ENCODE results near the gene COPS8.

Gene COPS8

GRCh38 chr2:237051861-237052260 lies 33.8 kb upstream of the COPS8 start:
- Histone ChIP-seq H2BK15ac (ENCODE audit: low read length) (no peak overlapping the region), H2BK120ac (ENCODE audit: low read depth, low read length) (no peak overlapping the region), H3K4me1 (ENCODE audit: control insufficient read depth in 2 of 2, insufficient read depth in 1 of 2, low read depth in 1 of 2, low read length in 2 of 2) (peaks cover 0 to 3% of the 10 kb centered on the region in 2 donors), H3K9ac (ENCODE audit: low read depth, low read length, poor library complexity) (no peak overlapping the region), H3K4ac (ENCODE audit: low read length) (no peak overlapping the region), H2BK12ac (ENCODE audit: low read length) (no peak overlapping the region), H2AFZ (ENCODE audit: low read length) (no peak overlapping the region), H3K14ac (ENCODE audit: low read length) (no peak overlapping the region), H3K4me3 (ENCODE audit: low read length in 2 of 2) (no peak overlapping the region), H3K9me3 (replicated peaks in 1 of 2; ENCODE audit: control insufficient read depth in 2 of 2, insufficient read depth in 1 of 2, low read depth in 1 of 2, low read length in 2 of 2) (peaks cover 2 to 23% of the 10 kb centered on the region in 2 donors), H2BK5ac (ENCODE audit: low read length) (no peak overlapping the region), H2AK5ac (ENCODE audit: low read depth, low read length) (no peak overlapping the region), H3K27ac (replicated peaks; ENCODE audit: low read length) (no peak overlapping the region), H4K91ac (ENCODE audit: low read depth, low read length, poor library complexity) (no peak overlapping the region), H3K18ac (ENCODE audit: low read length) (no peak overlapping the region), H3K4me2 (ENCODE audit: insufficient read depth, low read length, poor library complexity, severe bottlenecking) (no peak overlapping the region), H4K8ac (ENCODE audit: low read depth, low read length) (no peak overlapping the region), H3K79me1 (ENCODE audit: low read depth, low read length) (no peaks in the 10 kb centered on the region), H3K36me3 (replicated peaks in 1 of 2; ENCODE audit: control insufficient read depth in 2 of 2, insufficient read depth in 2 of 2, low read length in 2 of 2) (no peaks in the 10 kb centered on the region), H3K27me3 (ENCODE audit: control insufficient read depth in 3 of 3, insufficient read depth in 3 of 3, low read depth in 1 of 3, low read length in 3 of 3) (no peaks in the 10 kb centered on the region), H3K23ac (ENCODE audit: low read depth, low read length, poor library complexity) (no peak overlapping the region)
- DNase-seq (ENCODE audit: low spot score), result no peak
- WGBS, 2 donors (ENCODE audit: extremely low coverage in 2 of 2, insufficient read length in 2 of 2, insufficient replicate concordance in 1 of 2), result no CpG with 5 or more reads among the region's 8 CpGs

- Histone ChIP-seq H3K4me3 (ENCODE audit: low read length in 2 of 2) (no peak overlapping the region), H3K9me3 (replicated peaks in 1 of 2; ENCODE audit: control insufficient read depth in 2 of 2, insufficient read depth in 1 of 2, low read depth in 1 of 2, low read length in 2 of 2) (peaks cover 2 to 18% of the 10 kb centered on the region in 2 donors), H2BK120ac (ENCODE audit: low read depth, low read length) (no peak overlapping the region), H3K27me3 (ENCODE audit: control insufficient read depth in 3 of 3, insufficient read depth in 3 of 3, low read depth in 1 of 3, low read length in 3 of 3) (no peaks in the 10 kb centered on the region), H3K9ac (ENCODE audit: low read depth, low read length, poor library complexity) (no peak overlapping the region), H2BK12ac (ENCODE audit: low read length) (no peak overlapping the region), H2BK5ac (ENCODE audit: low read length) (no peak overlapping the region), H2AFZ (ENCODE audit: low read length) (no peak overlapping the region), H3K4me2 (ENCODE audit: insufficient read depth, low read length, poor library complexity, severe bottlenecking) (no peak overlapping the region), H4K8ac (ENCODE audit: low read depth, low read length) (no peak overlapping the region), H3K23ac (ENCODE audit: low read depth, low read length, poor library complexity) (no peak overlapping the region), H4K91ac (ENCODE audit: low read depth, low read length, poor library complexity) (no peak overlapping the region), H3K14ac (ENCODE audit: low read length) (no peak overlapping the region), H2AK5ac (ENCODE audit: low read depth, low read length) (no peak overlapping the region), H3K4me1 (ENCODE audit: control insufficient read depth in 2 of 2, insufficient read depth in 1 of 2, low read depth in 1 of 2, low read length in 2 of 2) (peaks cover 0 to 3% of the 10 kb centered on the region in 2 donors), H3K4ac (ENCODE audit: low read length) (no peak overlapping the region), H3K27ac (replicated peaks; ENCODE audit: low read length) (no peak overlapping the region), H3K36me3 (replicated peaks in 1 of 2; ENCODE audit: control insufficient read depth in 2 of 2, insufficient read depth in 2 of 2, low read length in 2 of 2) (no peaks in the 10 kb centered on the region), H2BK15ac (ENCODE audit: low read length) (no peak overlapping the region), H3K79me1 (ENCODE audit: low read depth, low read length) (no peaks in the 10 kb centered on the region), H3K18ac (ENCODE audit: low read length) (no peak overlapping the region)
- no CpG with 5 or more reads among the region's 2 CpGs for WGBS, 2 donors (ENCODE audit: extremely low coverage in 2 of 2, insufficient read length in 2 of 2, insufficient replicate concordance in 1 of 2)
- DNase-seq (ENCODE audit: low spot score), result no peak
These were observed 32.6 kb upstream of the COPS8 start for GRCh38 chr2:237053066-237053465.

- no peaks in the 10 kb centered on the region for H3K9me3 ChIP-seq (replicated peaks in 1 of 2; ENCODE audit: control insufficient read depth in 2 of 2, insufficient read depth in 1 of 2, low read depth in 1 of 2, low read length in 2 of 2)
- H2AK5ac ChIP-seq (ENCODE audit: low read depth, low read length), result no peak overlapping the region
- peaks cover 3 to 5% of the 10 kb centered on the region in 2 donors for H3K4me1 ChIP-seq (ENCODE audit: control insufficient read depth in 2 of 2, insufficient read depth in 1 of 2, low read depth in 1 of 2, low read length in 2 of 2)
- peak overlapping the region in 1 of 2 donors; percentile 16 for H3K4me3 ChIP-seq (ENCODE audit: low read length in 2 of 2)
- H2BK15ac ChIP-seq (ENCODE audit: low read length), result no peak overlapping the region
- no peak overlapping the region for H2BK120ac ChIP-seq (ENCODE audit: low read depth, low read length)
- no peak overlapping the region for H3K27ac ChIP-seq (replicated peaks; ENCODE audit: low read length)
- no peak overlapping the region for H2BK5ac ChIP-seq (ENCODE audit: low read length)
- H3K23ac ChIP-seq (ENCODE audit: low read depth, low read length, poor library complexity), result no peak overlapping the region
- no peak overlapping the region for H3K14ac ChIP-seq (ENCODE audit: low read length)
- no peak overlapping the region for H2BK12ac ChIP-seq (ENCODE audit: low read length)
- H3K4ac ChIP-seq (ENCODE audit: low read length), result no peak overlapping the region
- H3K27me3 ChIP-seq (ENCODE audit: control insufficient read depth in 3 of 3, insufficient read depth in 3 of 3, low read depth in 1 of 3, low read length in 3 of 3), result no peaks in the 10 kb centered on the region
- H4K91ac ChIP-seq (ENCODE audit: low read depth, low read length, poor library complexity), result no peak overlapping the region
- H3K9ac ChIP-seq (ENCODE audit: low read depth, low read length, poor library complexity), result no peak overlapping the region
- no peak overlapping the region for H2AFZ ChIP-seq (ENCODE audit: low read length)
- H3K79me1 ChIP-seq (ENCODE audit: low read depth, low read length), result no peaks in the 10 kb centered on the region
- H3K4me2 ChIP-seq (ENCODE audit: insufficient read depth, low read length, poor library complexity, severe bottlenecking), result no peak overlapping the region
- DNase-seq (ENCODE audit: low spot score), result no peak
- WGBS, 2 donors (ENCODE audit: extremely low coverage in 2 of 2, insufficient read length in 2 of 2, insufficient replicate concordance in 1 of 2), result no CpG with 5 or more reads among the region's 9 CpGs
- no peak overlapping the region for H4K8ac ChIP-seq (ENCODE audit: low read depth, low read length)
- H3K18ac ChIP-seq (ENCODE audit: low read length), result no peak overlapping the region
- H3K36me3 ChIP-seq (replicated peaks in 1 of 2; ENCODE audit: control insufficient read depth in 2 of 2, insufficient read depth in 2 of 2, low read length in 2 of 2), result no peaks in the 10 kb centered on the region
These were observed 30.1 kb upstream of the COPS8 start for GRCh38 chr2:237055386-237056100.

- Histone ChIP-seq H3K4ac (ENCODE audit: low read length) (no peak overlapping the region), H3K27me3 (ENCODE audit: control insufficient read depth in 3 of 3, insufficient read depth in 3 of 3, low read depth in 1 of 3, low read length in 3 of 3) (no peaks in the 10 kb centered on the region), H4K8ac (ENCODE audit: low read depth, low read length) (no peak overlapping the region), H2AFZ (ENCODE audit: low read length) (no peak overlapping the region), H3K14ac (ENCODE audit: low read length) (no peak overlapping the region), H3K4me1 (ENCODE audit: control insufficient read depth in 2 of 2, insufficient read depth in 1 of 2, low read depth in 1 of 2, low read length in 2 of 2) (peaks cover 6 to 7% of the 10 kb centered on the region in 2 donors), H2BK5ac (ENCODE audit: low read length) (no peak overlapping the region), H2AK5ac (ENCODE audit: low read depth, low read length) (peak overlapping the region; percentile 71), H3K36me3 (replicated peaks in 1 of 2; ENCODE audit: control insufficient read depth in 2 of 2, insufficient read depth in 2 of 2, low read length in 2 of 2) (no peaks in the 10 kb centered on the region), H3K23ac (ENCODE audit: low read depth, low read length, poor library complexity) (no peak overlapping the region), H3K9me3 (replicated peaks in 1 of 2; ENCODE audit: control insufficient read depth in 2 of 2, insufficient read depth in 1 of 2, low read depth in 1 of 2, low read length in 2 of 2) (no peaks in the 10 kb centered on the region), H2BK15ac (ENCODE audit: low read length) (peak overlapping the region; percentile 8), H2BK12ac (ENCODE audit: low read length) (no peak overlapping the region), H3K4me2 (ENCODE audit: insufficient read depth, low read length, poor library complexity, severe bottlenecking) (no peak overlapping the region), H3K27ac (replicated peaks; ENCODE audit: low read length) (no peak overlapping the region), H3K18ac (ENCODE audit: low read length) (peak overlapping the region; percentile 15), H2BK120ac (ENCODE audit: low read depth, low read length) (no peak overlapping the region), H3K79me1 (ENCODE audit: low read depth, low read length) (no peaks in the 10 kb centered on the region), H4K91ac (ENCODE audit: low read depth, low read length, poor library complexity) (no peak overlapping the region), H3K9ac (ENCODE audit: low read depth, low read length, poor library complexity) (no peak overlapping the region), H3K4me3 (ENCODE audit: low read length in 2 of 2) (no peak overlapping the region)
- DNase-seq (ENCODE audit: low spot score), result no peak
- WGBS, 2 donors (ENCODE audit: extremely low coverage in 2 of 2, insufficient read length in 2 of 2, insufficient replicate concordance in 1 of 2), result no CpG with 5 or more reads among the region's 11 CpGs
These were observed 29.3 kb upstream of the COPS8 start for GRCh38 chr2:237056287-237056875.
